NB4 (cell line): ENCODE results near the gene PTPN3.

ENCODE experiments used
- DNase-seq: peaks from one replicate; pipeline ENCODE4 v3.0.0; 2010; ENCODE audit warnings: low read depth
- H3K4me3 ChIP-seq: one replicate; pipeline ENCODE4 v1.5.1; 2011; ENCODE audit warnings: mild to moderate bottlenecking, low read depth, low read length, moderate library complexity
- CTCF ChIP-seq: IDR thresholded peaks from one replicate; pipeline ENCODE4 v1.5.1; 2012; ENCODE audit warnings: low read depth, low read length
- MAX ChIP-seq: IDR thresholded peaks from 2 replicates; pipeline ENCODE4 v1.6.1; 2011; ENCODE audit warnings: low read depth, low read length
- MYC ChIP-seq: IDR thresholded peaks from 2 replicates; pipeline ENCODE4 v1.6.1; 2011; ENCODE audit warnings: low read depth, low read length
- POLR2A ChIP-seq: IDR thresholded peaks from 2 replicates; pipeline ENCODE4 v1.6.1; 2011; ENCODE audit warnings: mild to moderate bottlenecking; ENCODE audit not compliant: insufficient read length; ENCODE audit errors: extremely low read depth

The PTPN3 gene

GRCh38 chr9:109439378-109440116 is 58.6 kb downstream of the PTPN3 start:
- H3K4me3 ChIP-seq = no peak overlapping the region
- no peak for DNase-seq
- TF ChIP-seq POLR2A = no peak
- TF ChIP-seq MYC = no peak
- TF ChIP-seq MAX = no peak
- TF ChIP-seq CTCF = no peak

GRCh38 chr9:109437286-109437685 is 60.8 kb downstream of the PTPN3 start:
- no peak overlapping the region for H3K4me3 ChIP-seq
- TF ChIP-seq MYC = no peak
- TF ChIP-seq CTCF = no peak
- no peak for TF ChIP-seq POLR2A
- TF ChIP-seq MAX = no peak
- peak; percentile 52 for DNase-seq

GRCh38 chr9:109436071-109436470 is 62.0 kb downstream of the PTPN3 start:
- TF ChIP-seq POLR2A = no peak
- DNase-seq = no peak
- no peak overlapping the region for H3K4me3 ChIP-seq

GRCh38 chr9:109433476-109433875 is 64.6 kb downstream of the PTPN3 start:
- DNase-seq = no peak
- TF ChIP-seq POLR2A = no peak
- no peak for TF ChIP-seq MAX
- H3K4me3 ChIP-seq = no peak overlapping the region

- no peak overlapping the region for H3K4me3 ChIP-seq
- TF ChIP-seq CTCF (no peak), MYC (no peak)
- DNase-seq = no peak
Observed at GRCh38 chr9:109430231-109430630, 67.9 kb downstream of the PTPN3 start.

GRCh38 chr9:109428854-109429253 is 69.3 kb downstream of the PTPN3 start:
- TF ChIP-seq MYC (no peak), POLR2A (no peak), CTCF (no peak), MAX (no peak)
- no peak for DNase-seq
- H3K4me3 ChIP-seq = no peak overlapping the region

GRCh38 chr9:109427886-109428285 is 70.2 kb downstream of the PTPN3 start:
- TF ChIP-seq CTCF = no peak
- no peak for TF ChIP-seq MYC
- no peak for TF ChIP-seq MAX
- TF ChIP-seq POLR2A = no peak
- DNase-seq = no peak
- no peak overlapping the region for H3K4me3 ChIP-seq
